Measurements from ENCODE around the gene SH2D3A. TPM values are rescaled to one million over a fixed set of nuclear protein-coding genes. Genes with fewer than 3 reads are reported as not detected.
"Not testable (repeated sequence)": the region's sequence is repeated elsewhere in the genome, so short reads cannot be mapped to it uniquely, and the experiment has no call there.

SH2D3A gene
- total RNA-seq, 3 donors from 2014 or later, result 24.6 to 27.8 (median 27.4) TPM

DNA sequence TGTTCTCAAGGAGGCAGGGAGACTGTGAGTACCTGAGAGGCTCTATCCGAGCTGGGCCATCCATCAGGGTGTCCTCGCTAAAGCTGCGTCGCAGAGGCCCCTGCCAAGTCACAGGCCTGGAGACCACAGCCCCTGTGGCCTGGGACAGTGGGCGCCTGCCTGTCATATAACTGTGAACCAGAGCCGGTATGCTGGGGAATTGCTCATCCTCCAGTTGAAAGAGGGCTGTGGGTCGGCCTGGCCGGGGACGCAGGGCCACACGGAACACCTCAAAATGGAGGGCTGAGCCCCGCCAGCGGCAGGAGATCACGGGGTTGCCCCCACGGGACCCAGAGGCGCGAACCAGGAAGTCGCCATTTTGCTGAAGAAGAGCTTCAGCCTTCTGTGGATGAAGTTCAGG lies 6.6 kb downstream of the SH2D3A start:
- Mint-ChIP-seq H3K36me3 (ENCODE audit: insufficient read depth) (peaks cover 9% of the 10 kb centered on the region), H3K27me3 (ENCODE audit: low read depth) (no peaks in the 10 kb centered on the region), H3K4me3 (no peak overlapping the region), H3K4me1 (ENCODE audit: low read depth) (peaks cover 12% of the 10 kb centered on the region), H3K9me3 (no peaks in the 10 kb centered on the region)
- no peak for DNase-seq
- no peak for ATAC-seq

DNA sequence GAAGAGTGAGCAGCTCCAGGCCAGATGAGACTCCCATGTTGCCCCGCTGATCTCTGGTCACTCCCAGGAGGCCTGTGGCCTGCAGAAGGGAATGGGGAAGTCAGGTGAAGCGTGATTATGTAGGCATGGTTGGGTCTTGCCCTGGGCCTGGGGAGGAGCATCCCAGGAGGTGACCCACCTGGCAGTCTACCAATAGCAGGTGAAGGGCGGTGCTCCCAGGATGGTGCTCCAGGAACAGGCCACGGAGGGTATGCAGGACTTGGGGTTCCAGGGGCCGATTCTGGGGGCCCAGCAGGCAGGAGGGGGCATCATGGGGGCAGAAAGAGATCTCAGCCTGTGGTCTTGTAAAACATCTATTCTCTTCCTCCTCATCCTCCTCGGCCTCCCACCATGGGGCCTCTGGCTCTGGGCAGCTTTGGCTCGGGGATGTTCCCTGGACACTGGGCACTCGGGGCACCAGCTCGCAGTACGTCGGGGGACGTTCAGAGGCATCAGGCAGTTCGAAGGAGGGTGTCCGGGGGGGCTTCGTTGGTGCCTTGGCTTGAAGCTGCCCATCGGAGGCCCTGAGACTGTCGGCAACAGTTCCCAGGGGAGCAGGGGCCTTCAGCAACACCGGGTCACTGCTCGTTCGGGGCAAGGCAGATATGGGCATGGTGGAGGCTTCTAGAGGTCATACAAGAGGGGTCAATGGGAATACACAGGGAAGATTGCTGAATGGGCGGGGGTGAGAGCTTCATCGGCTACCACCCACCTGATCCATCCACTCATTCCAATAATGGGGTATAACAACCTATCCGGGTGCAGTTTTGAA lies 12.4 kb downstream of the SH2D3A start:
- DNase-seq, result no peak
- no peak overlapping the region for H3K4me3 Mint-ChIP-seq
- peaks cover 13% of the 10 kb centered on the region for H3K4me1 Mint-ChIP-seq (ENCODE audit: low read depth)
- no peaks in the 10 kb centered on the region for H3K27me3 Mint-ChIP-seq (ENCODE audit: low read depth)
- no peaks in the 10 kb centered on the region for H3K9me3 Mint-ChIP-seq
- ATAC-seq, result no peak
- peaks cover 18% of the 10 kb centered on the region for H3K36me3 Mint-ChIP-seq (ENCODE audit: insufficient read depth)

DNA sequence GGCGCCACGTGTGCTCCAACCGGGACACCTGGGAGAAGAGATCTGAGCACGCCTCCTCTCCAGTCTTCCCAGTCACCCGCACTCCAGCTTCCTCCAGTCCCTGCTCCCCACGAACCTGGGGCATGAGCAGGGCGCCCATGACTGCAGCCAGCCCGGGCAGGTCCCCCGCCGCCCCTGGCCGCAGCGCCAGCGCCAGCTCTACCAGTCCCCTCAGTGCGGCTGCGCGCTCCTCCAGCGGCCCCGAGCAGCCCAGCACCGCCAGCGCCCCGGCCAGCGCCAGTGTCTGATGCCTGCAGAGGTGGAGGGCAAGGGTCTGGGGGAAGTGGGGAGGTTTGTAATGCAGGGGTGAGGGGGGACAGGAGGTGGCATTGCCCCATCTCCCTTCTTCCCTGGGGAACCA lies 13.1 kb downstream of the SH2D3A start:
- H3K9me3 Mint-ChIP-seq, result no peaks in the 10 kb centered on the region
- no peak overlapping the region for H3K4me3 Mint-ChIP-seq
- DNase-seq, result no peak
- peaks cover 23% of the 10 kb centered on the region for H3K36me3 Mint-ChIP-seq (ENCODE audit: insufficient read depth)
- peaks cover 13% of the 10 kb centered on the region for H3K4me1 Mint-ChIP-seq (ENCODE audit: low read depth)
- H3K27me3 Mint-ChIP-seq (ENCODE audit: low read depth), result no peaks in the 10 kb centered on the region
- ATAC-seq, result no peak

DNA sequence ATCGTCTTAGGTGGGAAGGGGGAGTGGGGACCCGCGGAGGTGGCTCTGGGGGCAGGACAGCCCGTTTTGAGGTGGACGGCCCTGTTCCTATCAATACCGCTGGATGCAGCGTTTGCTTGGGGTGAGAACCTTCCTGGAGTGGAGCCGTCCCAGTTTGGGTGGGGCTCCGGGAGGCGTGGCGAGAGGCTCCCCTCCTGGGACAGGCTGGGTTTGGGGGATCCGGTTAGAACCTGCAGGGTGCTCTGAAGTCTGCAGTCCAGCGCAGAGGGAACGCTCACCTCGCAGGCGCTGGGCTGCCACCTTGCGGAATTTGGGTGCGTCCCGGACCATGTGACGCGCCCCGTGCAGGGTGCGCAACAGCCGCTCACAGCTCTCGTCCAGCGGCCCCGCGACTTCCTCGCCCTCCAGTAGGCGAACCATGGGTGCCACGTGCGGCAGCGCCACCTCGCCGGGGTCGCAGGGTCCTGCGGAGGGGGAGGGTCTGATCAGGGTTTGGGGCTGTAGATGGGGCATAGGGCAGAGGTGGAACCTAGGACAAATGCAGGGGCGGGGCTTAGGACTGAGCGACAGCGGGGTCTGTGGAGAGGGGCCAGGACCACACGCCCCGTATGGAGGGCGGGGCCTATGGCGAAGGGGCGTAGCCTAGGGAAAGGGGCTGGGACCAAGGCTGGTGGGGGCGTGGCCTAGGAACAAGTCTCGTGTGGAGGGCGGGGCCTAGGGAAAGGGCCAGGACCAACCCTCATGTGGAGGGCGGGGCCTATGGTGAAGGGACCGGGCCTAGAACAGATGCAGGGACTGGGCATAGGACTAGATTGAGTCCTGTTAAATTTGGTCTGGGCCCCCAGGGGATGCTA lies 13.8 kb downstream of the SH2D3A start:
- Mint-ChIP-seq H3K4me3 (peak overlapping the region; percentile 69), H3K36me3 (ENCODE audit: insufficient read depth) (peaks cover 22% of the 10 kb centered on the region), H3K4me1 (ENCODE audit: low read depth) (peaks cover 12% of the 10 kb centered on the region), H3K9me3 (no peaks in the 10 kb centered on the region), H3K27me3 (ENCODE audit: low read depth) (no peaks in the 10 kb centered on the region)
- peak; percentile 61 for DNase-seq
- peak; percentile 92 to 93 for ATAC-seq

DNA sequence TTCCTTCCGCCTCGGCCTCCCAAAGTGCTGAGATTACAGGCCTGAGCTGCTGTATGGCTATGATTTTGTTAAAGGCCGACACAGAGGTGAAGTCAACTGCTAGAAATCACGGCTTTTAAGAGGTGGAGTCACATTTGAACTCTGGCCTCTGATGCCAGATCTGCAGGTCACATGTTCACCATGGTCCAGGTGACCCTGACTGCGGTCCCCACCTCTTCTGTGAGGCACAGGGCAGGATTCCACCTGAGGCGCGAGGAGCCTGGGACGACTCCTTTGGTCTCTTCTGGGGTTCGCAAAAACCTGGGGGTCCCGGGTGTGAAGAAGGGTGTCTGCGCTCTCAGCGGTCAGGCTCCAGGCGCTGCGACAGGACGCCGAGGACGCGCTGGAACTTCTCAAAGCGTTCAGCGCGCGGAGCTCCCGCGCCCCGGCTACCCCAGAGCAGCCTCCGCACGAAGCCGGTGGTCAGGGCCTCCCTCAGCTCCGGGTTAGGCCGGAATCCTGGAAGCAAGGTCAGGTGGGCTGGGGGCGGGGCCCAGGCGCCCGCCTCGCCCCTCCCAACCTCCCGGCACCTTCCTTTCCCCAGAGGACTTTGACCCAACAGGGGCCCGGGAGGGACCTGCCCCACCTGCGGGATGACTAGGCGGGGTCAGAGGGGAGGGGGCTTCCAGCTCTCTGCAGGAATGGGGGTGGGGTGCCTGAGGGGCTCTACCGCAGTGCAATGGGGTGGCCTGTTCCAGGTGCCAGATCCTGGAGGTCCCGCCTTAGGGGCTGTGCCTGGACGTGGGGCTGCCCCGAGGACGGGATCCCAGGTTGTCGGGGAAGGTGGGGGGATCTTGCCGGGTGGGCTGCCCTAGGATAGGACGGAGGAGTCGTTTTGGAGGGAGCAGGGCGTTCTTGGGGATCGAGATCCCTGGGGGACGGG lies 14.7 kb downstream of the SH2D3A start:
- H3K9me3 Mint-ChIP-seq, result no peaks in the 10 kb centered on the region
- ATAC-seq, result no peak
- H3K36me3 Mint-ChIP-seq (ENCODE audit: insufficient read depth), result peaks cover 24% of the 10 kb centered on the region
- H3K27me3 Mint-ChIP-seq (ENCODE audit: low read depth), result no peaks in the 10 kb centered on the region
- peaks cover 10% of the 10 kb centered on the region for H3K4me1 Mint-ChIP-seq (ENCODE audit: low read depth)
- H3K4me3 Mint-ChIP-seq, result peak overlapping the region; percentile 69
- no peak for DNase-seq

DNA sequence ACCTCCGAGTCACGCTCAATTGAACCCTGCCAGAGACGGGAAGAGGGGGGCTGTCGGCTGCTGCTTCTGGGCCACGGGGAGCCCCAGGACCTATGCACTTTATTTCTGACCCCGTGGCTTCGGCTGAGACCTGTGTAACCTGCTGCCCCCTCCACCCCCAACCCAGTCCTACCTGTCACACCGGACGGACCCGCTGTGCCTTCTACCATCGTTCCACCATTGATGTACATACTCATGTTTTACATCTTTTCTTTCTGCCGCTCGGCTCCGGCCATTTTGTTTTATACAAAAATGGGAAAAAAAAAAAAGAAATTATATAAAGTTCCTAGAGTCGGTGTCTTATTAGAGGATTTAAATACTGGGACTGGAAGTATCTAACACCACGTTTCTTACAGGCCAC lies 16.0 kb downstream of the SH2D3A start:
- Mint-ChIP-seq H3K9me3 (no peaks in the 10 kb centered on the region), H3K4me3 (no peak overlapping the region), H3K4me1 (ENCODE audit: low read depth) (peaks cover 9% of the 10 kb centered on the region), H3K36me3 (ENCODE audit: insufficient read depth) (peaks cover 31% of the 10 kb centered on the region), H3K27me3 (ENCODE audit: low read depth) (no peaks in the 10 kb centered on the region)
- DNase-seq (no peak), ATAC-seq (no peak)

DNA sequence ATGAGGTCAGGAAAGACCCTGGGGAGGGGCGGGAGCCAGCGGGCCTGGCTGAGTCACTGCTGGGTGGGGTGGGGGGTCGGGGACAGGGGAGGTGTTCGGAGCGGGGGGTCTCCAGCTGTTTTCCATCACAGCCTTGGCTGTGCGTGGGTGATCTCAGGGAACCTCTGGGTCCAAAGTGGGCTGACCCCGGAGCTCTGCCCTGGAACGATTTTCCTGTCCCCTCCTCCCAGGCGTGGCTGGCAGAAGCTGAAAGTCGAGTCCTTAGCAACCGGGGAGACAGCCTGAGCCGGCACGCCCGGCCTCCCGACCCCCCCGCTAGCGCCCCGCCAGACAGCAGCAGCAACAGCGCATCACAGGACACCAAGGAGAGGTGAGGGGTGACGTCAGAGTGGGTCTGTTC lies 17.2 kb downstream of the SH2D3A start:
- no peaks in the 10 kb centered on the region for H3K9me3 Mint-ChIP-seq

DNA sequence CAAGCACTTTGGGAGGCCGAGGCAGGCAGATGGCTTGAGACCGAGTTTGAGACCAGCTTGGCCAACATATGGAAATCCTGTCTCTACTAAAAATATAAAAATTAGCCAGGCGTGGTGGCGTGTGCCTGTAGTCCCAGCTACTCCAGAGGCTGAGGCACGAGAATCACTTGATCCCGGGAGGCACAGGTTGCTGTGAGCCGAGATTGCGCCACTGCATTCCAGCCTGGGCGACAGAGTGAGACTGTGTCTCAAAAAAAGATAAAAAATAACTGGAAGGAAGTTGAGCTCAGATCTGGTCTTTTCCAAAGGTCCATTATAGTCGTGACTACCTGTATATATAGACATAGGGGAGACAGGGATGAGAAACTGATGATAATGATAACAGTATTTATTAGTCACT lies 18.7 kb downstream of the SH2D3A start:
- not testable (repeated sequence) for ATAC-seq; H3K9me3 Mint-ChIP-seq; H3K4me1 Mint-ChIP-seq (ENCODE audit: low read depth); H3K4me3 Mint-ChIP-seq; H3K27me3 Mint-ChIP-seq (ENCODE audit: low read depth); DNase-seq
- H3K36me3 Mint-ChIP-seq (ENCODE audit: insufficient read depth), result peaks cover 35% of the 10 kb centered on the region

More for the DNA sequence above, 17.2 kb downstream of the SH2D3A start:
- ATAC-seq (no peak), DNase-seq (no peak)
- Mint-ChIP-seq H3K27me3 (ENCODE audit: low read depth) (no peaks in the 10 kb centered on the region), H3K36me3 (ENCODE audit: insufficient read depth) (peaks cover 38% of the 10 kb centered on the region), H3K4me3 (no peak overlapping the region), H3K4me1 (ENCODE audit: low read depth) (peaks cover 9% of the 10 kb centered on the region)

DNA sequence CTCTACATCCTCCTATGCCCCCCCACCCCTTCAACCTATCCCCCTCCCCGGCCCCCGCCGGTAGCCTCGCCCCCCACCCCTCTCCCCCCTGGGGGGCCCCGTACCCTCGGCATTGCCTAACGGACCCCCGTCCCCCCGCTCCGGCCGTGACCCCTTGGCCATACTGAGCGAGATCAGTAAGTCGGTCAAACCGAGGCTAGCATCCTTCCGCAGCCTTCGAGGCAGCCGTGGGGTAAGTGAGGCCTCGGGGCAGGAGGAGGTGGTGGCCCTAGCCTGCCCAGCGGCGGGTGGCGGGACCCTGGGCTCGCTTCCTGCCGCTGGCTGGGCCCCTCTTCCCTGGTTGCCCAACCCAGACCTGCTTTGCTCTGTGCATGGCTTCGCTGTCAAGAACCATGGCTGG lies 21.3 kb downstream of the SH2D3A start:
- Mint-ChIP-seq H3K27me3 (ENCODE audit: low read depth) (no peaks in the 10 kb centered on the region), H3K36me3 (ENCODE audit: insufficient read depth) (peaks cover 36% of the 10 kb centered on the region), H3K4me1 (ENCODE audit: low read depth) (peaks cover 5% of the 10 kb centered on the region), H3K4me3 (no peak overlapping the region), H3K9me3 (no peaks in the 10 kb centered on the region)
- DNase-seq, result no peak
- ATAC-seq, result no peak

DNA sequence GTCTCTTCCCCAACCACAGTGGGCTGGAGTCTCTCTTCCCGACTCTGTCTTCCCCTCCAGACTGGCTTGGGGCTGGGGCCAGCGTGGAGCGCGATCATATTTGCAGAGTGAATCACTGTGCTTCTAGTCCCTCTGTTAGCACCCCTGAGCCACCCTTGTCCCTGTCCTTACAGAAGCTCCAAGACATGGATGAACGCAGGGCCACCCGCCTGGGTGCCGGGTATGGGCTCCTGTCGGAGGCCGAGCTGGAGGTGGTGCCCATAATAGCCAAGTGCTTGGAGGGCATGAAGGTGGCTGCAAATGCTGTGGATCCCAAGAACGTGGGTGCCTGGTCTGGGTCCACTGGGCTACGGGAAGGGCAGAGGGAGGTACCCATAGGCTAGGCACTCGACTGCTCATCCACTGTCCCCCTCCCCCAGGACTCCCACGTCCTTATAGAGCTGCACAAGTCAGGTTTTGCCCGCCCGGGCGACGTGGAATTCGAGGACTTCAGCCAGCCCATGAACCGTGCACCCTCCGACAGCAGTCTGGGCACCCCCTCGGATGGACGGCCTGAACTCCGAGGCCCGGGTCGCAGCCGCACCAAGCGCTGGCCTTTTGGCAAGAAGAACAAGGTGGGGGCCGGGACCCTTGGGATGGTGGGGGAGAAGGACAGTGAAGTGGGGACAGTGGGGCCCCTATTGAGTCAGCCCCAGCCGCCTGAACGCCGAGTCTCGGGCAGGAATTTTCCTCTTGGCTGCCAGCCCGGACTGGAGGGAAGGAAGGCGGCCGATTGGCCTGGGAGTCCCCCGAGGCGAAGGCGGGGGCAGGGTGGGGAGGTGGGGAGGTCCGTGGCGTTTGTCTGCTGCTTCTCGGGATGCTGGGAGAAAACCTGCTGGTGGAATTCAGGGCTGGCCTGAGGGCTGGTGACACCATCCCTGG lies 22.6 kb downstream of the SH2D3A start:
- H3K9me3 Mint-ChIP-seq, result no peaks in the 10 kb centered on the region
- ATAC-seq (no peak), DNase-seq (no peak)
- H3K4me3 Mint-ChIP-seq, result peak overlapping the region; percentile 24
- no peaks in the 10 kb centered on the region for H3K27me3 Mint-ChIP-seq (ENCODE audit: low read depth)
- peaks cover 34% of the 10 kb centered on the region for H3K36me3 Mint-ChIP-seq (ENCODE audit: insufficient read depth)
- H3K4me1 Mint-ChIP-seq (ENCODE audit: low read depth), result peaks cover 7% of the 10 kb centered on the region

DNA sequence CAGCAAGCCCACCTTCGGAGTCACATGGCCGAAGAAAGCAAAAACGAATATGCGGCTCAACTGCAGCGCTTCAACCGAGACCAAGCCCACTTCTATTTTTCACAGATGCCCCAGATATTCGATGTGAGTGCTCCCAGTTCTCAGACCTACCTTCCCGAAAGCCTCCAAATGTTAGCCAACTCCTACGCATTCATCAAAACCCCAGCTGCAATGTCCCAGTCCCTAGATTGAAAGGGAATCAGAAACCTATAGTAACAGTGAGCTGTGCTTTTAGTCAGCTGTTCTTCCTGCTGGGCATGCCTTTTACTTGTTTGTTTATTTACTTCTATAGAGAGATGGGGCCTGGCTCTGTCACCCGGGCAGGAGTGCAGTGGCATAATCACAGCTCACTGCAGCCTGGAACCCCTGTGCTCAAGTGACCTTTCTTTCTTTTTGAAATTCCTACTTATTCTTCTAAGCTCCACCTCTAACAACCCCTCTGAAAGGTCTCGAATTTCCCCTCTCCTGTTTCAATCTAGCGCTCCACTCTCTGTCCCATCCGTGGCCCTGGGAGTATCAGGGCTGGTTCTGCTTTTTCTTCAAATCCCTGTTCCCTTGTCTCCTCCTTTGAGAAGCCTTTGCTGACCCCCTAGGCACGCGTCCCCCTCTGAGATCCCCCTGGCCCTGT lies 23.4 kb downstream of the SH2D3A start:
- peak overlapping the region; percentile 24 for H3K4me3 Mint-ChIP-seq
- H3K36me3 Mint-ChIP-seq (ENCODE audit: insufficient read depth), result peaks cover 31% of the 10 kb centered on the region
- peaks cover 13% of the 10 kb centered on the region for H3K4me1 Mint-ChIP-seq (ENCODE audit: low read depth)
- no peak for DNase-seq
- ATAC-seq, result no peak
- H3K9me3 Mint-ChIP-seq, result no peaks in the 10 kb centered on the region
- no peaks in the 10 kb centered on the region for H3K27me3 Mint-ChIP-seq (ENCODE audit: low read depth)

DNA sequence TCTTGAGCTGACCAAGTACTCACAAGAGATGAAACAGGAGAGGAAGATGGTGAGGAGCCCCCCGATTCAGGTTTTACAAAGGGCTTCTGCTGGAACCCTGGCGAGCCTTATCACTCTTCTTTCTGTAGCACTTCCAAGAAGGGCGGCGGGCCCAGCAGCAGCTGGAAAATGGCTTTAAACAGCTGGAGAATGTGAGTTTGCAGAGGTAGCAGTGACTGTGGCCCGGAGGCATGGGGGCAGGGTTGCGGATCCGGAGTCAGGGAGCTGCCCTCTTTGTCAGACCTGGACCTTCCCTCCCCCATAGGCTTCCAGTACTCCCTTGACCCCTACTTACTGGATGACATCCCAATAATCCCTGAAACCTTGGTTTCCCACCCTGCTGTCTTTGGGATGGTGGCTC lies 24.2 kb downstream of the SH2D3A start:
- DNase-seq, result no peak
- Mint-ChIP-seq H3K4me1 (ENCODE audit: low read depth) (peaks cover 21% of the 10 kb centered on the region), H3K9me3 (no peaks in the 10 kb centered on the region), H3K27me3 (ENCODE audit: low read depth) (no peaks in the 10 kb centered on the region), H3K36me3 (ENCODE audit: insufficient read depth) (peaks cover 26% of the 10 kb centered on the region), H3K4me3 (no peak overlapping the region)
- no peak for ATAC-seq

All from activated T-cell treated with anti-CD3 and anti-CD28 coated beads, Interleukin-2, amount 50 U/mL, for 4 hours (primary cell).